NCI-H187 (cell line): Measurements from ENCODE around the gene DLG2.
A peak's percentile ranks its signal among the peaks of the same experiment; 100 is the strongest.
"Not testable (repeated sequence)": the region's sequence is repeated elsewhere in the genome, so short reads cannot be mapped to it uniquely, and the experiment has no call there.

Experiments used
- DNase-seq, 2 experiments: peaks; one replicate each; lab custom pipeline; 2025; lab: John Stamatoyannopoulos, UW

Gene DLG2

GRCh38 chr11:85444479-85444878 is 182.7 kb downstream of the DLG2 start:
- no peak for DNase-seq

DNA sequence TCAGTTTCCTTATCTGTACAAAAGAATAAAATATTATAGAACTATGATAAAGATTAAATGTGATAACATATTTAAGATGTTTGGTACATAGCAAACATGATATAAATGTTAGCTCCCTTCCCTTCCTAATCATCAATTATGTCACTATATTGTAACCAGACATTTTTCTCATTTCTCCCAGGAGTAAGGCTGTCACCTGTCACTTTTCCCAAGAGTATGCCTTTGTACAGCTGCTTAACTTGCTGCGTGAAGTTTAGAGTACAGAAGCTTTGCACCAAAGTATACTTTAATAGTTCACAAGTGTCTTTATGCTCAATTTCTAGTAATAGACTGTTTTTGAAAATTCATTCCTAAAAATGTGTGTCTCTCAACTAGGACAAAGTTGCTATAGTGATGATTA is 186.9 kb downstream of the DLG2 start:
- DNase-seq: no peak

GRCh38 chr11:85438328-85438727 is 188.8 kb downstream of the DLG2 start:
- no peak for DNase-seq

DNA sequence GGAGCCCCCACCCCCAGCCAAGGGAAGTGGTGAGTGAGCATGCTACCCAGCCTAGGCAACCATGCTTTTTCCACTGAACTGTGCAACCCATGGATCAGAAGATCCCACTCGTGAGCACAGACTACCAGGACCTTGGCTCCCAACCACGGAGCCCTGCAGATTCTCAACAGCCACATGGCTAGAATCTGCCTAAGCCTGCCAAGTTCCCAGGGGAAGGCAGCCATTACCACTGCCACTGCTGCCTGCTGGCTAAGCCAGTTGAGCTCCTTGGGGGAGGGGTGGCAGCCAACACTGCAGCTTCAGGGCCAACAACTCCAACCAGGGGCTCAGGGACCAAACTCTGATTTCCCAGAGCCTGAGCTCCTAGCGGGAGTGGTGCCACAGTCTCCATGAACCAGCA is 195.8 kb downstream of the DLG2 start:
- no peak for DNase-seq

- no peak for DNase-seq
Measured at GRCh38 chr11:85423794-85424193, 203.3 kb downstream of the DLG2 start.

DNA sequence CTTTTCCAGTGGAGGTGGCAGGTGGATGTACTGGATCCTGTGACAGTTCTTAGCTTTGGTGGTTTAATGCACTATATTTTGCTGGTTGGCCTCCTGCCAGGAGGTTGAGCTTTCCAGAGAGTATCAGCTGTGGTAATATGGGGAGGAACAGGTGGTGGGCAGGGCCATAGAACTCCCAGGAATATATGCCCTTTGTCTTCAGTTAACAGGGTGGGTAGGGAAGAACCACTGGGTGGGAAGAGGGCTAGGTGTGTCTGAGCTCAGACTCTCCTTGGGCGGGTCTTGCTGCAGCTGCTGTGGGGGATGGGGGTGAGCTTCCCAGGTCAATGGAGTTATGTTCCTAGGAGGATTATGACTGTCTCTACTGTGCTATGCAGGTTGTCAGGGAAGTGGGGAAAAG is 203.8 kb downstream of the DLG2 start:
- DNase-seq: peak; percentile 17 to 35

DNA sequence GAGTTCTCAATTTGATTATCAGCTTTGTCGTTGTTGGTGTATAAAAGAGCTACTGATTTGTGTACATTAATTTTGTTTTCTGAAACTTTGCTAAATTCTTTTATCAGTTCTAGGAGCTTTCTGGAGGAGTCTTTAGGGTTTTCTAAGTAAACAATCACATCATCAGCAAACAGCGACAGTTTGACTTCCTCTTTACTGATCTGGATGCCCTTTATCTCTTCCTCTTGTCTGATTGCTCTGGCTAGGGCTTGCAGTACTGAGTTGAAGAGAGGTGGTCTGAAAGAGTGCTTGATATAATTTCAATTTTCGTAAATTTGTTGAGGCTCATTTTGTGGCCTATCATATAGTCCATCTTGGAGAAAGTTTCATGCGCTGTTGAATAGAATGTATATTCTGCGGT is 213.0 kb downstream of the DLG2 start:
- DNase-seq: no peak

GRCh38 chr11:85407648-85408047 is 219.5 kb downstream of the DLG2 start:
- peak; percentile 51 to 60 for DNase-seq

- no peak for DNase-seq
Measured at GRCh38 chr11:85406841-85407240, 220.3 kb downstream of the DLG2 start.

DNA sequence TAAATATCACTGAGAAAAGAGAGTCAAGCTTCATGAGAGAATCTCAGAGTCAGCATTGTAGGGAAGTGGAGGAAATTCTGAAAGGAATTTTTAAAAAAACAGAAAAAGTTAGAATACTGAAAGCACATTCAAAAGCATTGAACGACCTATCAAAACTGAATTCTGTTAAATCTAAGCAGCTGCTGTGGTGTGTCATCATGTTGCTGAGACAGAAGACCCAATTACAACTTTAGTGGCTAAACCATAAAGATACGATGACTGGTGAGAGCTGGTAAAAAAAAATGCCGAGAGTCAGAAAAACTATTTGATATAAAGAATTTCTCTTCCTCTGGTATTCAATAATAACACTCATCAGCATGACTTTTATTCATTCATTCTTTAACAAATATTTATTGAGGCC is 220.8 kb downstream of the DLG2 start:
- no peak for DNase-seq

DNA sequence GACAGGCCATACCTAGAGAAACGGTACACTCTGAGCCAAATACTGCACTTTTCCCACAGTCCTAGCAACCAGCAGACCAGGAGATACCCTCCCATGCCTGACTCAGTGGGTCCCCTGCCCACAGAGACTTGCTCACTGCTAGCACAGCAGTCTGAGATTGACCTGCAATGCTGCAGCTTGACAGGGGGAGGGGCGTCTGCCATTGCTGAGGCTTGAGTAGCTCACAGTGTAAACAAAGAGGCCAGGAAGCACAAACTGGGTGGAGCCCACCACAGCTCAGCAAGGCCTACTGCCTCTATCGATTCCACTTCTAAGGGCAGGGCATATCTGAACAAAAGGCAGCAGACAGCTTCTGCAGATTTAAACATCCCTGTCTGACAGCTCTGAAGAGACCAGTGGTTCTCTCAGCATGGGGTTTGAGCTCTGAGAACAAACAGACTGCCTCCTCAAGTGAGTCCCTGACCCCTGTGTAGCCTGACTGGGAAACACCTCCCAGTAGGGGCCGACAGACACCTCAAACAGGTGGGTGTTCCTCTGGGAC is 231.6 kb downstream of the DLG2 start:
- peak in 1 of 2 experiments; percentile 0 for DNase-seq

DNA sequence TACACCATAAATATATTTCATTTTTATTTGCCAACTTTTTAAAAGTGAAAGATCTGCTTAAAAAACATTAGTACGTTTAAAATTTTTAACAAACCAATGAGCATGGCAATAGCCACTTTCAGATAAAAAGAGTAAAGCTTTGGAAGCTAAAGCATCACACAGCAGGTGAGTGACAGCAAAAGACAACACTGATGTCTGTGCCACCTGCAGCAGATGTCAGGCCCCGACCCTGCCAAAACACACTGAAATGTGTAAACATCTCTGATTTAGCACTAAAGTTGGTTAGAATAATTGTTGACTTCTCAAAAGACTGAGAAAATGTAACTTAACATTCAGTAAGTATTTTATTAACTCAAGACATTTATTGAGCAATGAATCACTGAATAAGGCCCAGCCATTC is 232.9 kb downstream of the DLG2 start:
- no peak for DNase-seq

GRCh38 chr11:85391141-85391540 is 236.0 kb downstream of the DLG2 start:
- no peak for DNase-seq

DNA sequence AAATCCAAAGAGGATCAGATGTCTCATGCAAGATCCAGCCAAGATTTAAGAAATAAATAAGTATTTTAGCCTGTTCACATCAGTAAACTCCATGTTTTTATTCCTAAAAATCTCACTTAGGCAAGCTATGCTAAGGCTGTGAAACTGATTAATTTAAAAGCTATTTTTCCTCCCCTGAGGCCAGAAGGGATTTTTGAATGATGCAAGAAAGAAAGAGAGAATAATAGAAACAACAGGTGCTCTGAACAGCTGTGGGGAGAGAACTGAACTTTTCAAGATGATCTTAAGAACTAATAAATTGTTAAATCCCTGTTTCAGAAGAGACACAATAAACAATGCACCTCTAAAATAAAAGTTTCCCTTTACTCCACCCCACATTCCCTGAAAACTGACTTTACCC is 241.6 kb downstream of the DLG2 start:
- no peak for DNase-seq

DNA sequence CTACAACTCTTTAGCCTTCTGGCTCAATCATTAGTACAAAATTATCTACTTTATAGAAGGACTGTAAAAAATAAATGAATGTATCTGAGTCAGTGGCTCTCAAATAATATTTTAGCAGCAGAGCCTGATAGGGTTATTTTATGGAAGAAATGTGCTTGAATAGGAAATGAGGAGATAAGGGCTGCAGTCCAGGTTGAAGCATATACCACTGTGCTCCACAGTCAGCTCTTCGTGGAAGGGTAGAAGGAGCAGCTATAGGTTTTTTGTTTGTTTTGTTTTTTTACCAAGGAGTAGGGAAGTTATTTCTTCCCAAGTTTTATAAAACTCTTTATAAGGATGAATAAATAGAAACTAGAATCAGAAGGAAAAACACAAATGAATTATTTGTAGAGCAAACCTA is 242.0 kb downstream of the DLG2 start:
- DNase-seq: no peak

- no peak for DNase-seq
Measured at GRCh38 chr11:85379066-85379465, 248.1 kb downstream of the DLG2 start.

- no peak for DNase-seq
Measured at GRCh38 chr11:85377901-85378300, 249.2 kb downstream of the DLG2 start.

GRCh38 chr11:85359859-85360258 is 267.3 kb downstream of the DLG2 start:
- DNase-seq: no peak

DNA sequence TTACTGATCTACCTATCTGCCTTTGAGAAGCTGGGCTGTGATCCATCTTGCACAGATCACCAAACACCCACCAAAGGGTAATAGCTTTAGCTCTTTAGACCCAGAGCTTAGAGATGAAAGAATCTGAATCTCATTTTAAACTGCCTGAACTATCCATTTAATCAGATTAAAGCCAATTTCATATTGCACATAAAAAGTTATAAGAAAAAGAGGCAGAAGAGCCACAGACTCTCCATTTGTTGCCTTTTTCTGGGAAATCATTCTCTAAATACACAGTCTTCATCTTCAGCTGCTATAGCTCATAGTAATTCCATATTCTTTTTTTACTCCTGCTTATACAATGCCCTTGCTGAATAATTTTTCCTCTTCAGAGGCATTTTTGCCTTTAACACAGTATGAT is 271.2 kb downstream of the DLG2 start:
- DNase-seq: no peak

DNA sequence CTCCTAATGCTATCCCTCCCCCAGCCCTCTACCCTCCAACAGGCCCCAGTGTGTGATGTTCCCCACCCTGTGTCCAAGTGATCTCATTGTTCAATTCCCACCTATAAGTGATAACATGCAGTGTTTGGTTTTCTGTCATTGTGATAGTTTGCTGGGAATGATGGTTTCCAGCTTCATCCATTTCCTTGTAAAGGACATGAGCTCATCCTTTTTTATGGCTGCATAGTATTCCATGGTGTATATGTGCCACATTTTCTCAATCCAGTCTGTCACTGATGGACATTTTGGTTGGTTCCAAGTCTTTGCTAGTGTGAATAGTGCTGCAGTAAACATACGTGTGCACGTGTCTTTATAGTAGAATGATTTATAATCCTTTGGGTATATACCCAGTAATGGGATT is 277.6 kb downstream of the DLG2 start:
- not testable (repeated sequence) for DNase-seq

DNA sequence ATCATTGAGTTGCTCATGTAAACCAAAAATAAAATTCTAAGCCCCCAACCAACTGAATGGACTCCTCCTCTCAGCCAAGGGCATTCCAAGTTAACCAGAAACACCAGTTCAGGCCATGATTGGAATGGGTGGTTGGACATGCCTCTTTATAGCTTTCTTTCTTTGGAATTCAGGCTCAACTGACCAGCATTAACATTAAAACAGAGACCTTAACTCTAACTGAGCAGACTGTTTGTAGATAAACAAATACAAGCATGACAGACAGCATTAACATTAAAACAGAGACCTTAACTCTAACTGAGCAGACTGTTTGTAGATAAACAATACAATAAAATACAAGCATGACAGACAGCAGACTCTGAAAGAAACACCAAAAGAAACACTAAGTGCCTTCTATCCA is 278.2 kb downstream of the DLG2 start:
- no peak for DNase-seq

DNA sequence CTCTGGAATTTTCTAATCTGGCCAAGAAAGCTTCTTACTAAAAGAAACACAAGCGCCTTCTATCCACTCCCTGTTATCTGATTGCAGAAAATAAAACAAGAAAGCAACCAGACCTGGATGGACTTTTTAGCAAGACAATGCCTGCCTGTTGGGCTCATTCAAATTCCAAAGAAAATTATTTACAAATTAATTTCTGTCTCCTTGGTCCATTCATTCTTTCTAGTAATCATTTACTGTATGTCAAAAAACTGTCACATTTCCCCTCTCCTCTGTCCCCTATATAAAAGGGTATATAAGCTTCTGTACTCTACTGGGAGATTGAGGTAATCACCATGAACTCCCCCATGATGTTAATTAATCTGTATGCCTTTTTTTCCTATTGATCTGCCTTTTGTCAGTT is 279.9 kb downstream of the DLG2 start:
- no peak for DNase-seq

DNA sequence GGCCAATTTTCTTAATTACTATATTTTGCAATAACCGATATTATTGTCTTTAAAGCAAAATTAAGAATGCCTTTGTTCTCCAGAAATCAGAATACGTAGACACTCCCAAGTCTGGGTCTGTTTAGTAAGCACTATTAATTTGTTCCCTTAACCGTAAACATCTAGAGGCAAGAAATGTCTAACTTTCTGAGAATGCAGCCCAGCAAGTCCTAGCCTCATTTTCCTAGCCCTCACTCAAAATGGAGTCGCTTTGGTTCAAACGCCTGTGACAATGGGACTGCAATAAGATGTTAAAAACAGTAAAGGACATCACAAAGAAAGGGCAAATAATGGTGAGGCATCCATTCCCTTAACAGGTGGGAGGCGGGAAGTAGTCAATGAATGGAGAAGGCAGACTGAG is 280.7 kb downstream of the DLG2 start:
- no peak for DNase-seq

DNA sequence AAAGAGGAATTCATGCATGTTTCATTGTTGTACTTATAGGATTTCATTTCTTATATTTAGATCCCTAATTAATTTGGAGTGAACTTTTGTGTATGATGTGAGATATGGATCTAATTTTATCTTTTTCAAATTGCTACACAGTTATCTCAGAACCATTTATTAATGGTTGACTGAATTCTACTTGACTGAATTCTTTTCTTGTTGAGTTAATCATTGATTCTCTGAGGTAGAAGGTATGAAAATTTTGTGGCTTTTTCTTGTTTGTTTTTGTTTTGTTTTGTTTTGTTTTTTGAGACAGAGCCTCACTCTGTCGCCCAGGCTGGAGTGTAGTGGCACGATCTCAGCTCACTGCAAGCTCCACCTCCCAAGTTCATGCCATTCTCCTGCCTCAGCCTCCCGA is 286.3 kb downstream of the DLG2 start:
- not testable (repeated sequence) for DNase-seq

DNA sequence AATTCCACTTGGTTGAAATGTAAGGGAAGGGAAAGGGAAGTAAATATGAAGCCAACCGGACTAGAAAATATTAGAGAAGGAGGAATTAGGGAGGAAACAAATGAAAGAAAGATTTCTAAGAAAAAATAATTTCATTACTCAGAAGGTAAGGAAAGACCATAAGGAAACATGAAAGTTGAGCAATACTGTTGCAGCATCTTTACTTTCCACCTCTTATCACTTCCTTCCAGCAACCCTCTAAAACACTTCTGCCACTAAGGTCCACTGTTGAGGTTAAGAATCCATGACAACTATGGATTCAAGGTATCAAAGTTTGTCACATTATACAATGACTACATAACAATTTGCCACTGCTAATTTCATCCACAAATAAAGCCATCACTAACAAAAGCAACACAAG is 308.6 kb downstream of the DLG2 start:
- DNase-seq: no peak
